SK-N-DZ (cell line): Measurements from ENCODE around the gene NR1H2.

Source experiments
- DNase-seq: peaks from one replicate; pipeline ENCODE4 v3.0.0-alpha.2; 2015; ENCODE audit warnings: low spot score

The NR1H2 gene

DNA sequence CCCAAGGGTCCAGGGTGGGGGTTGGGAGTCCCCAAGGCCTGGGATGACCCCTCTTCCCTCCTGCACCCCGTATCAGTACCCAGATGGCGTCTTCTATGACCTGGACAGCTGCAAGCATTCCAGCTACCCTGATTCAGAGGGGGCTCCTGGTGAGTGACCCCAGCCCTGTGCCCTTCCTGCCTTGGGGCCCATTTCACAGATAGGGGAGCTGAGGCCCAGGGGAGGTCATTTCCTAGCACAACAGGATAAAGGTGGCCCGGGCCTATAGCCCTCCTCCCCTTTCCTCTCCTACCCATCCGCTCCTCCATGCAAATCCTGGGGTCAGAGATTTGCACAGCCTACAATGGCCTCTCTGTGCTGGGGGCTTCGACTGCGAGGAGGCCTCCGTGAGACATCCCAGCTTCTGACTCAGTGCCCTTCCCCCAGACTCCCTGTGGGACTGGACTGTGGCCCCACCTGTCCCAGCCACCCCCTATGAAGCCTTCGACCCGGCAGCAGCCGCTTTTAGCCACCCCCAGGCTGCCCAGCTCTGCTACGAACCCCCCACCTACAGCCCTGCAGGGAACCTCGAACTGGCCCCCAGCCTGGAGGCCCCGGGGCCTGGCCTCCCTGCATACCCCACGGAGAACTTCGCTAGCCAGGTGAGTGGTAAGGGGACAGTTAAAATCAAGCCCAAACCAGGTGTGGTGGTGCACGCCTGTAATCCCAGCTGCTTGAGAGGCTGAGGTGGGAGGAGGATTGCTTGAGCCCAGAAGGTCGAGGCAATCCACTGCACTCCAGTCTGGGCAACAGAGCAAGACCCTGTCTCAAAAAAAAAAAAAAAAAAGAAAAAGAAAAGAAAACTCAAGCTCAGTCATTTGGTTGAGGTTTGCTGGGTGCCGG is 46.4 kb downstream of the NR1H2 start:
- no peak for DNase-seq

DNA sequence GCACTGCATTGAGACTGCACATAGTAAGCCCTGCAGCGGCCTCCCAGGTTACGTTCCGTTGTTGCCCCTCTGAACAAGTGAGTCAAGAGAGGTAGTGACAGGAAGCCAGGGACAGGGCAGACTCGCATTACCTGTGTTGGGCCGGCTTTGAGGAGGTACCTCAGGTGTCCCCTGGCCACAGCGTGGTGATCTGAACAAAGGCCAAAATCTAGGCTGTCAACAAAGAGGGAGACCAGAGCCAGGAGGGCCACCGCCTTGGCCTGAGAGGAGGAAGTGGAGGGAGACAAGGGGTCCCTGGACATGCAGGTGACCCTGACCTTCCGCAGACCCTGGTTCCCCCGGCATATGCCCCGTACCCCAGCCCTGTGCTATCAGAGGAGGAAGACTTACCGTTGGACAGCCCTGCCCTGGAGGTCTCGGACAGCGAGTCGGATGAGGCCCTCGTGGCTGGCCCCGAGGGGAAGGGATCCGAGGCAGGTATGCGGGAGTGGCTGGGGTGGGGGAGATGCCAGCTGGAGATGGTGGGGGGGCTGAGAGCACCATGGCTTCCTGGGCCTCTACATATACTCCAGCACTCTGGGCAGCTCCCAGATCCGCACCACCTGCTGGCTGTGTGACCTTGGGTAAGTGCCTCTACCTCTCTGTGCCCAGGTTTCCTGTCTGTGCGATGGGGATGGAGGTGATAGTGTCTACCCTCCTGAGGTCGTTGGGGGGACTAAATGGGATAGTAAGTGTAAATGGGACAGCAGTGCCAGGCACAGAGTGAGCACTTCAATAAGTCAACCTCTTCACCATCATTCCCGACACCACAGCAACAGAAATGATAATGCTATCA is 47.2 kb downstream of the NR1H2 start:
- no peak for DNase-seq

DNA sequence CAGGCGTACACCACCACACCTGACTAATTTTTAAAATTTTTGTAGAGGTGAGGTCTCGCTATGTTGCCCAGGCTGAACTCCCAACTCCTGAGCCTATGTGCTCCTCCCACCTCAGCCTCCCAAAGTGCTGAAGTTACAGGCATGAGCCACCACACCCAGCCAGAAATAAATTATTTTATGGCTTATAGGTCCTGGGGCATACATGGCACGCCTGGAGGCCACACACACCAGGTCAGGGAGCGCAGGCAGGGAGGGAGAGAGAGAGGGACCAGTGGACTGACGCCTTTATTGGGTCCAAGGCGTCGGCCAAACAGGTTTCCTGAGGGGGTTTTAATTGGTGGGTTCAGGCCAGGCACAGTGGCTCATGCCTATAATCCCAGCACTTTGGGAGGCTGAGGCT is 49.3 kb downstream of the NR1H2 start:
- no peak for DNase-seq

DNA sequence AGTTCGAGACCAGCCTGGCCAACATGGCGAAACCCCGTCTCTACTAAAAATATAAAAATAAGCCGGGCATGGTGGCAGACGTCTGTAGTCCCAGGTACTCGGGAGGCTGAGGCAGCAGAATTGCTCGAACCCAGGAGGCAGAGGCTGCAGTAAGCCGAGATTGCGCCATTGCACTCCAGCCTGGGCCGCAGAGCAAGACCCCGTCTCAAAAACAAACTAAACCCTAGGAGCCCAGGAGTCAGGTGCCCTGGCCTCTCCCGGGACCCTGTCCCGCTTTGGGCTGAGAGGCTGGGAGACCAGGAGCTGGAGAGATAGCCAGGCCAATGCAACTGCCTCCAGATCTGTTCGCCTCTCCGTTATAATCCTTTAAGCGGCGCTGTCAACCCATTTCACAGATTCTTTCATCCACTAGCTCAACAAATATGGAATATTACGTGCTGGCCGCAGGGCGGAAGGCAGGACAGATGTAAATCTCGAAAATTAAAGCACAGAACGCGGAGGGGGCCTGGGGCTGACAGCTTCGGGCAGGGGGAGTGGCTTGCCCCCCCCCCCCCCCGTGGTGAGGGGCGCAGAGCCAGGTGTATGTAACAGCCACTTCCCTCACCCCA is 51.2 kb downstream of the NR1H2 start:
- DNase-seq, result no peak

DNA sequence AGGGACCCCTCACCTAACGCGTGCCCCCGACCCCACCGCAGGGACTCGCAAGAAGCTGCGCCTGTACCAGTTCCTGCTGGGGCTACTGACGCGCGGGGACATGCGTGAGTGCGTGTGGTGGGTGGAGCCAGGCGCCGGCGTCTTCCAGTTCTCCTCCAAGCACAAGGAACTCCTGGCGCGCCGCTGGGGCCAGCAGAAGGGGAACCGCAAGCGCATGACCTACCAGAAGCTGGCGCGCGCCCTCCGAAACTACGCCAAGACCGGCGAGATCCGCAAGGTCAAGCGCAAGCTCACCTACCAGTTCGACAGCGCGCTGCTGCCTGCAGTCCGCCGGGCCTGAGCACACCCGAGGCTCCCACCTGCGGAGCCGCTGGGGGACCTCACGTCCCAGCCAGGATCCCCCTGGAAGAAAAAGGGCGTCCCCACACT is 51.8 kb downstream of the NR1H2 start:
- DNase-seq, result peak; percentile 45

DNA sequence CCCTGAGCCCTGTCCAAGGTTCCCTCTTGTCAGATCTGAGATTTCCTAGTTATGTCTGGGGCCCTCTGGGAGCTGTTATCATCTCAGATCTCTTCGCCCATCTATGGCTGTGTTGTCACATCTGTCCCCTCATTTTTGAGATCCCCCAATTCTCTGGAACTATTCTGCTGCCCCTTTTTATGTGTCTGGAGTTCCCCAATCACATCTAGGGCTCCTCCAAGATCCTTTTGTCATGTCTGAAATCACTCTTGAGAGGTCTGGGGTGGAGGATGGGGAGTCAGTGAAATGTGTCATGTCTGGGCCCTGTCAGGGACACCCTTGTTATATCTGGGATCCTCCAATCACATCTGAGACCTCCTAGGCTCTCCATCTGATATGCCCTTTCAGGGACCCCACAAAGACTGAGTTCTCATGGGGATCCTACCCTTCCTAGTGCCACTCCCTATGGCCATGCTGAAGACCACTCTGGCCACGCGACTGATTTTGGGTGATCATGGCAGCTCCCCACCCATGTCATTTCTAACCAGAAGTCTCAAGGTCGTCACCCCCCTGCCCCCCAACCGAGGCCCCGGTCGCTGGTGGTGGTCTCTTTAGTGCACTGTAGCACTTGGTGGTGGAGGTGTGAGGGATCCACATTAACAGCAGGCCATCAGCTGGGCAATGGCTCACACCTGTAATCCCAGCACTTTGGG is 52.7 kb downstream of the NR1H2 start:
- DNase-seq, result no peak

DNA sequence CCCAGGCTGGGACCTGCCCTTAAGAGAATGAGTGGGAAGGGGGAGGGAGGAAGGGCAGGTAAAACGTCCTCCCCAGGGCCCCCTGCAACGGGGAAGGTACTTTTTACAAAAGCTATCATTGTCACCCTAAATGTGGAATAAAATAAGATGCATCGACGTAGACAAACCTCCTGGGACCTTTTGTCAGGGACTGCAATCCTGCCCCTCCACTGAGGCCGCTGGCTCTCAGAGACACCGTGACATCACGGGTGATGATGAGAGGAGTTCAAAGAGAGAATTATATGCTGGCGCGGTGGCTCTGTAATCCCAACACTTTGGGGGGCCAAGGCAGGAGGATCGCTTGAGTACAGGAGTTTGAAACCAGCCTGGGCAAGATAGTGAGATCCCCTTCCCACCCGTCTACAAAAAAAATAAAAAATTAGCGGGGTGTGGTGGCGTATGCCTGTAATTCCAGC is 54.7 kb downstream of the NR1H2 start:
- no peak for DNase-seq

DNA sequence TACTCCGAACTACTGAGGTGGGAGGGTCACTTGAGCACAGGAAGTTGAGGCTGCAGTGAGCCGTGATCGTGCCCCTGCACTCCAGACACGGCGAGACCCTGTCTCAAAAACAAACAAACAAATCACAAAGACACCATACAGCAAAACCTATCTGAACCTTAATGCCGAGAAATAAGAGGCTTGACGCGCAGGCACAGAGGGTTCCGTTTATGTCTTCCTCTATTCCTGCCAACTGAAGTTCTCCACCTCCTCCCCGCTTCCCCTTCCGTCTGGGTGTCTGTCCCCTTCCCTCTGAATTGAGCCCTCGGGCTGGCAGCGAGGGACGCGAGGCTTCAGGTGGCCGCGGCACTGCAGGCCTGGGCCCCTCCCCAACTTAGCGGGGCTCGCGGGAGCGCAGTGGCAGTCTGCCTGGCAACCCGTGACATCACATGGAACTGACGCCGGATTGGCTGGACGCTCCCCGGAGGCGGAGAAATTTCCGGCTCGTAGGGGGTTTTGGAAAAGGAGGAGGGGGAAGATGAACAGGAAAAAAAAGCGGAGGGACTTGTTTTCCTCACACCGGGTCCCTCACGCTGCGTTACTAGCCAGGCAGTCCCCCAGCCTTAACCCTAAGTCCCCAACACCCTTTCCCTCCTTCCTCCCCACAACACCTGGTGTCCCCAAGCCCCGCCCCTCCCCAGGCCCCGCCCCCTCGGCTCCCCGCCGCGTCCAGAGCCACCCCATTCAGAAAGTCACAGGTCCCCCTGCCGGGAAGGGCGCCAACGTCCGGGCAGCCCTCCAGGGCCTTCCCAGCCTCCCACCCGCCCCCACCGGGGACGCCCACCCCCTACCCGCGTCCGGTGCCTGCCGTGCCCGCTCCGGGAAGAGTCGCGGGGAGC is 55.3 kb downstream of the NR1H2 start:
- peak; percentile 62 for DNase-seq

DNA sequence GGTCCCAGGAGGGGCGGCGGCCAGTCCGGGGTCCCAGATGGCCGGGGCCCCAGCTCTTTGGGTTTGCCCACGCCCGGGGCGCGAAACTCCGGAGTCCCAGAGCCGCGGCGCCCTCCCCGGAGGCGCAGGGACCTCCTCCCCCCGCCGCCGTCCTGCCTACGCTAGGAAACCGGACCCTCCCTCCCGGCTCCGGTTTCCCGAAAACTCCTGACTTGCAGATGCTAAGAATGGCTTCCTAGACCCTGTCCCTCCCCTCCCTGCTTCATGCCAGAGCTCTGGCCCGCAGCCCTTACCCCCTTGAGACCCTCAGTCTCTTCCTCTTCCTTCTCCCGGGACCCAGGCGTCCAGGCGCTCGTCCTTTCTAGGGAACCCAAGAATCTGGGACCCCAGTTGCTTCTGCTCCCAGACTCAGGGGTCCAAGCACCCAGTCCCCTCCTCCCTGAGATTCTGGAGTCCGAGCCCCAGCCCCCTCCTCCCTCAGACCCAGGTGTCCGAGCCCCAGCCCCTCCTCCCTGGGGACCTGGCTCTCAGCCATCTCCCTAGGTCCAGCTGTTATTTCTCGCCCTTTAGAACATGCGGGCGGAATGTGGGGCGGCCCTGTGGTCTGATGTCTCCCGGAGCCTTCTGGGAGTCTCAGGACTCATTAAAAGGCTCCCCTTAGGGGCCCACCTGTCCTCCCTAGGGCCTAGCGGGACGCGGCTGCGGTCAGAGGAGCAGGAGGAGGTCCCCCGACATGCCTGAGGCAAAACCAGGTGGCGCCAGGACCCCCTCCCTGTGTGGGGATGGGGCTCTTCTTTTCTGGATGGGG is 56.2 kb downstream of the NR1H2 start, which contains the start of gene MYBPC2:
TSS of gene MYBPC2 (plus strand) at position 672 of the 808 bp plus-strand sequence. CDS start at position 734, 62 bp downstream.
- no peak for DNase-seq
